WTC11 (cell line): ENCODE measurements around the gene ZDHHC23. TPM values are rescaled to one million over a fixed set of nuclear protein-coding genes. Genes with fewer than 3 reads are reported as not detected.

Experiments
- ATAC-seq: fragments of 200-7000 bp; cut with Tn5 transposase; 2 replicates; pipeline ENCODE4 v1.10.0; 2021; ENCODE audit warnings: mild to moderate bottlenecking, moderate library complexity
- CTCF ChIA-PET: fragments of 300-600 bp; sonication (Branson Sonifier 250); formaldehyde crosslinking; loops from one replicate; lab custom pipeline; 2021; ENCODE audit warnings: antibody characterized with exemption; lab: Charles Lee
- POLR2A ChIA-PET: fragments of 350-600 bp; sonication (Branson Sonifier 250); formaldehyde crosslinking; loops from one replicate; lab custom pipeline; 2021; ENCODE audit warnings: antibody characterized with exemption; lab: Charles Lee
- DNase-seq: peaks from one replicate; pipeline ENCODE4 v3.0.0; 2021; ENCODE audit warnings: low spot score
- H3K27ac Mint-ChIP-seq: 2 replicates; pipeline ENCODE4 v1.8.0; 2021; ENCODE audit warnings: mixed read lengths
- H3K27me3 Mint-ChIP-seq: 2 replicates; pipeline ENCODE4 v1.8.0; 2021; ENCODE audit warnings: low read depth, mild to moderate bottlenecking, moderate library complexity, mixed read lengths
- H3K36me3 Mint-ChIP-seq: 2 replicates; pipeline ENCODE4 v1.8.0; 2021; ENCODE audit warnings: mixed read lengths
- H3K4me1 Mint-ChIP-seq: 2 replicates; pipeline ENCODE4 v1.8.0; 2022; ENCODE audit warnings: mixed read lengths
- H3K4me3 Mint-ChIP-seq: 2 replicates; pipeline ENCODE4 v1.8.0; 2021; ENCODE audit warnings: mild to moderate bottlenecking, moderate library complexity, mixed read lengths
- H3K9me3 Mint-ChIP-seq: 2 replicates; pipeline ENCODE4 v1.8.0; 2021; ENCODE audit warnings: mixed read lengths
- ATF2 ChIP-seq: sonication (generic); formaldehyde crosslinking; IDR thresholded peaks from 2 replicates; pipeline ENCODE4 v1.8.1; 2022; ENCODE audit warnings: low read depth, missing genetic modification reagents, borderline replicate concordance
- FOXK1 ChIP-seq: sonication (generic); formaldehyde crosslinking; IDR thresholded peaks from 2 replicates; pipeline ENCODE4 v1.8.0; 2022; ENCODE audit warnings: mild to moderate bottlenecking, moderate library complexity, missing genetic modification reagents
- GTF2I ChIP-seq: fragments of 250-450 bp; sonication (Bioruptor Pico); conservative IDR thresholded peaks from 2 replicates; pipeline ENCODE4 v1.4.0; 2021; ENCODE audit warnings: mild to moderate bottlenecking
- KAT7 ChIP-seq: sonication (generic); formaldehyde crosslinking; IDR thresholded peaks from 2 replicates; pipeline ENCODE4 v1.8.1; 2023; ENCODE audit warnings: missing genetic modification reagents, mild to moderate bottlenecking, borderline replicate concordance
- NFATC4 ChIP-seq: fragments of 250-450 bp; sonication (Bioruptor Pico); IDR thresholded peaks from 2 replicates; pipeline ENCODE4 v1.9.0; 2021; ENCODE audit warnings: mild to moderate bottlenecking
- OVOL2 ChIP-seq: fragments of 250-450 bp; sonication (Bioruptor Pico); IDR thresholded peaks from 2 replicates; pipeline ENCODE4 v1.9.0; 2021; ENCODE audit warnings: mild to moderate bottlenecking, borderline replicate concordance
- RORB ChIP-seq: fragments of 250-450 bp; sonication (Bioruptor Pico); IDR thresholded peaks from 2 replicates; pipeline ENCODE4 v1.9.0; 2021; ENCODE audit warnings: mild to moderate bottlenecking
- SOX15 ChIP-seq: fragments of 250-450 bp; sonication (Bioruptor Pico); IDR thresholded peaks from 2 replicates; pipeline ENCODE4 v1.9.0; 2021; ENCODE audit warnings: mild to moderate bottlenecking
- ZBTB21 ChIP-seq: sonication (generic); formaldehyde crosslinking; IDR thresholded peaks from 2 replicates; pipeline ENCODE4 v1.8.1; 2023; ENCODE audit warnings: mild to moderate bottlenecking, missing genetic modification reagents, borderline replicate concordance
- ZMAT4 ChIP-seq: fragments of 250-450 bp; sonication (Bioruptor Pico); IDR thresholded peaks from 2 replicates; pipeline ENCODE4 v1.9.0; 2021; ENCODE audit warnings: mild to moderate bottlenecking
- total RNA-seq: library from RNA; stranded (reverse); gene quantifications from 3 replicates; pipeline ENCODE4 v1.2.3, GENCODE V29; 2021
- TF ChIP-seq, protein P1 (sequence below): sonication (generic); formaldehyde crosslinking; IDR thresholded peaks from 2 replicates; pipeline ENCODE4 v1.8.0; 2022; ENCODE audit warnings: missing genetic modification reagents
- TF ChIP-seq, protein P2 (sequence below): fragments of 250-450 bp; sonication (Bioruptor Pico); IDR thresholded peaks from 2 replicates; pipeline ENCODE4 v1.9.0; 2021; ENCODE audit warnings: mild to moderate bottlenecking
- TF ChIP-seq, protein P3 (sequence below): fragments of 250-450 bp; sonication (Bioruptor Pico); IDR thresholded peaks from 2 replicates; pipeline ENCODE4 v1.9.0; 2021; ENCODE audit warnings: mild to moderate bottlenecking, borderline replicate concordance

The ZDHHC23 gene
- total RNA-seq, 1 experiment from 2014 or later = 19.2 TPM

GRCh38 chr3:113952921-113953320 lies 5.1 kb downstream of the ZDHHC23 start:
- Mint-ChIP-seq H3K9me3 (no peaks in the 10 kb centered on the region), H3K36me3 (peaks cover 28% of the 10 kb centered on the region), H3K4me3 (no peak overlapping the region), H3K4me1 (peaks cover 12% of the 10 kb centered on the region), H3K27me3 (peaks cover 4% of the 10 kb centered on the region; the same call in 1 of the 2 replicates), H3K27ac (no peak overlapping the region)
- ATAC-seq = no peak
- no peak for DNase-seq
- TF ChIP-seq, protein P1, sequence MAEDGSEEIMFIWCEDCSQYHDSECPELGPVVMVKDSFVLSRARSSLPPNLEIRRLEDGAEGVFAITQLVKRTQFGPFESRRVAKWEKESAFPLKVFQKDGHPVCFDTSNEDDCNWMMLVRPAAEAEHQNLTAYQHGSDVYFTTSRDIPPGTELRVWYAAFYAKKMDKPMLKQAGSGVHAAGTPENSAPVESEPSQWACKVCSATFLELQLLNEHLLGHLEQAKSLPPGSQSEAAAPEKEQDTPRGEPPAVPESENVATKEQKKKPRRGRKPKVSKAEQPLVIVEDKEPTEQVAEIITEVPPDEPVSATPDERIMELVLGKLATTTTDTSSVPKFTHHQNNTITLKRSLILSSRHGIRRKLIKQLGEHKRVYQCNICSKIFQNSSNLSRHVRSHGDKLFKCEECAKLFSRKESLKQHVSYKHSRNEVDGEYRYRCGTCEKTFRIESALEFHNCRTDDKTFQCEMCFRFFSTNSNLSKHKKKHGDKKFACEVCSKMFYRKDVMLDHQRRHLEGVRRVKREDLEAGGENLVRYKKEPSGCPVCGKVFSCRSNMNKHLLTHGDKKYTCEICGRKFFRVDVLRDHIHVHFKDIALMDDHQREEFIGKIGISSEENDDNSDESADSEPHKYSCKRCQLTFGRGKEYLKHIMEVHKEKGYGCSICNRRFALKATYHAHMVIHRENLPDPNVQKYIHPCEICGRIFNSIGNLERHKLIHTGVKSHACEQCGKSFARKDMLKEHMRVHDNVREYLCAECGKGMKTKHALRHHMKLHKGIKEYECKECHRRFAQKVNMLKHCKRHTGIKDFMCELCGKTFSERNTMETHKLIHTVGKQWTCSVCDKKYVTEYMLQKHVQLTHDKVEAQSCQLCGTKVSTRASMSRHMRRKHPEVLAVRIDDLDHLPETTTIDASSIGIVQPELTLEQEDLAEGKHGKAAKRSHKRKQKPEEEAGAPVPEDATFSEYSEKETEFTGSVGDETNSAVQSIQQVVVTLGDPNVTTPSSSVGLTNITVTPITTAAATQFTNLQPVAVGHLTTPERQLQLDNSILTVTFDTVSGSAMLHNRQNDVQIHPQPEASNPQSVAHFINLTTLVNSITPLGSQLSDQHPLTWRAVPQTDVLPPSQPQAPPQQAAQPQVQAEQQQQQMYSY (CRISPR knock-in tag) = no peak
- TF ChIP-seq GTF2I (CRISPR knock-in tag) (no peak), SOX15 (CRISPR knock-in tag) (no peak), RORB (no peak), ZBTB21 (CRISPR knock-in tag) (no peak), KAT7 (CRISPR knock-in tag) (no peak), ATF2 (no peak), OVOL2 (CRISPR knock-in tag) (no peak), FOXK1 (CRISPR knock-in tag) (no peak), ZMAT4 (no peak), NFATC4 (CRISPR knock-in tag) (no peak)
- TF ChIP-seq, protein P2, sequence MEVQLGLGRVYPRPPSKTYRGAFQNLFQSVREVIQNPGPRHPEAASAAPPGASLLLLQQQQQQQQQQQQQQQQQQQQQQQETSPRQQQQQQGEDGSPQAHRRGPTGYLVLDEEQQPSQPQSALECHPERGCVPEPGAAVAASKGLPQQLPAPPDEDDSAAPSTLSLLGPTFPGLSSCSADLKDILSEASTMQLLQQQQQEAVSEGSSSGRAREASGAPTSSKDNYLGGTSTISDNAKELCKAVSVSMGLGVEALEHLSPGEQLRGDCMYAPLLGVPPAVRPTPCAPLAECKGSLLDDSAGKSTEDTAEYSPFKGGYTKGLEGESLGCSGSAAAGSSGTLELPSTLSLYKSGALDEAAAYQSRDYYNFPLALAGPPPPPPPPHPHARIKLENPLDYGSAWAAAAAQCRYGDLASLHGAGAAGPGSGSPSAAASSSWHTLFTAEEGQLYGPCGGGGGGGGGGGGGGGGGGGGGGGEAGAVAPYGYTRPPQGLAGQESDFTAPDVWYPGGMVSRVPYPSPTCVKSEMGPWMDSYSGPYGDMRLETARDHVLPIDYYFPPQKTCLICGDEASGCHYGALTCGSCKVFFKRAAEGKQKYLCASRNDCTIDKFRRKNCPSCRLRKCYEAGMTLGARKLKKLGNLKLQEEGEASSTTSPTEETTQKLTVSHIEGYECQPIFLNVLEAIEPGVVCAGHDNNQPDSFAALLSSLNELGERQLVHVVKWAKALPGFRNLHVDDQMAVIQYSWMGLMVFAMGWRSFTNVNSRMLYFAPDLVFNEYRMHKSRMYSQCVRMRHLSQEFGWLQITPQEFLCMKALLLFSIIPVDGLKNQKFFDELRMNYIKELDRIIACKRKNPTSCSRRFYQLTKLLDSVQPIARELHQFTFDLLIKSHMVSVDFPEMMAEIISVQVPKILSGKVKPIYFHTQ (CRISPR knock-in tag) = no peak
- ChIA-PET CTCF (interaction anchor here (1.9 kb wide), 1 partner anchor 128 kb away, joined by 4 read pairs; no protein-coding TSS in a partner anchor), POLR2A (no interaction called here)

DNA sequence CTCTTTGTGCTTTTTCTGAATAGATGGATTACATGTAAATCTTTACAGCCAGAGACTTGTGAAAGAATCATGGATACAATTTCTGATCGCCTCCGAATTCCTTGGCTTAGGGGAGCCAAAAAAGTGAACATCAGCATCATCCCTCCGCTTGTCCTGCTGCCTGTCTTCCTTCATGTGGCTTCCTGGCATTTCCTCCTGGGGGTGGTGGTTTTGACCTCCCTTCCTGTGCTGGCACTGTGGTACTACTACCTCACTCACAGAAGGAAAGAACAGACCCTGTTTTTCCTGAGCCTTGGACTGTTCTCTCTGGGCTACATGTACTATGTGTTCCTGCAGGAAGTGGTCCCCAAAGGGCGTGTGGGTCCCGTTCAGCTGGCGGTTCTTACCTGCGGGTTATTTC lies 5.9 kb downstream of the ZDHHC23 start:
- H3K27me3 Mint-ChIP-seq = peaks cover 2% of the 10 kb centered on the region; the same call in 1 of the 2 replicates
- TF ChIP-seq, protein P3, sequence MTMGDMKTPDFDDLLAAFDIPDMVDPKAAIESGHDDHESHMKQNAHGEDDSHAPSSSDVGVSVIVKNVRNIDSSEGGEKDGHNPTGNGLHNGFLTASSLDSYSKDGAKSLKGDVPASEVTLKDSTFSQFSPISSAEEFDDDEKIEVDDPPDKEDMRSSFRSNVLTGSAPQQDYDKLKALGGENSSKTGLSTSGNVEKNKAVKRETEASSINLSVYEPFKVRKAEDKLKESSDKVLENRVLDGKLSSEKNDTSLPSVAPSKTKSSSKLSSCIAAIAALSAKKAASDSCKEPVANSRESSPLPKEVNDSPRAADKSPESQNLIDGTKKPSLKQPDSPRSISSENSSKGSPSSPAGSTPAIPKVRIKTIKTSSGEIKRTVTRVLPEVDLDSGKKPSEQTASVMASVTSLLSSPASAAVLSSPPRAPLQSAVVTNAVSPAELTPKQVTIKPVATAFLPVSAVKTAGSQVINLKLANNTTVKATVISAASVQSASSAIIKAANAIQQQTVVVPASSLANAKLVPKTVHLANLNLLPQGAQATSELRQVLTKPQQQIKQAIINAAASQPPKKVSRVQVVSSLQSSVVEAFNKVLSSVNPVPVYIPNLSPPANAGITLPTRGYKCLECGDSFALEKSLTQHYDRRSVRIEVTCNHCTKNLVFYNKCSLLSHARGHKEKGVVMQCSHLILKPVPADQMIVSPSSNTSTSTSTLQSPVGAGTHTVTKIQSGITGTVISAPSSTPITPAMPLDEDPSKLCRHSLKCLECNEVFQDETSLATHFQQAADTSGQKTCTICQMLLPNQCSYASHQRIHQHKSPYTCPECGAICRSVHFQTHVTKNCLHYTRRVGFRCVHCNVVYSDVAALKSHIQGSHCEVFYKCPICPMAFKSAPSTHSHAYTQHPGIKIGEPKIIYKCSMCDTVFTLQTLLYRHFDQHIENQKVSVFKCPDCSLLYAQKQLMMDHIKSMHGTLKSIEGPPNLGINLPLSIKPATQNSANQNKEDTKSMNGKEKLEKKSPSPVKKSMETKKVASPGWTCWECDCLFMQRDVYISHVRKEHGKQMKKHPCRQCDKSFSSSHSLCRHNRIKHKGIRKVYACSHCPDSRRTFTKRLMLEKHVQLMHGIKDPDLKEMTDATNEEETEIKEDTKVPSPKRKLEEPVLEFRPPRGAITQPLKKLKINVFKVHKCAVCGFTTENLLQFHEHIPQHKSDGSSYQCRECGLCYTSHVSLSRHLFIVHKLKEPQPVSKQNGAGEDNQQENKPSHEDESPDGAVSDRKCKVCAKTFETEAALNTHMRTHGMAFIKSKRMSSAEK (CRISPR knock-in tag) = no peak
- TF ChIP-seq, all 79 proteins: peak for 0
- H3K36me3 Mint-ChIP-seq = peaks cover 33% of the 10 kb centered on the region
- ATAC-seq = no peak
- POLR2A ChIA-PET = no interaction called here
- no peak overlapping the region for H3K4me3 Mint-ChIP-seq
- peaks cover 10% of the 10 kb centered on the region for H3K4me1 Mint-ChIP-seq
- CTCF ChIA-PET = interaction anchor here (1.9 kb wide), 1 partner anchor 128 kb away, joined by 4 read pairs; no protein-coding TSS in a partner anchor
- H3K27ac Mint-ChIP-seq = no peak overlapping the region
- H3K9me3 Mint-ChIP-seq = no peaks in the 10 kb centered on the region
- no peak for DNase-seq
